ENCODE measurements around the gene DLL1. TPM values are rescaled to one million over a fixed set of nuclear protein-coding genes. Genes with fewer than 3 reads are reported as not detected.

The DLL1 gene
- total RNA-seq, 1 donor from 2014 or later = 13.6 TPM

- H3K36me3 ChIP-seq (ENCODE audit: control insufficient read depth in 3 of 3, insufficient read depth in 3 of 3, low read length in 3 of 3) = no peaks in the 10 kb centered on the region
- H3K27ac ChIP-seq (ENCODE audit: low read depth, low read length) = no peak overlapping the region
- no peak overlapping the region for H3K9ac ChIP-seq (ENCODE audit: low read depth in 1 of 3, low read length in 3 of 3)
- peaks cover 8 to 13% (median 10%) of the 10 kb centered on the region in 3 donors for H3K4me1 ChIP-seq (ENCODE audit: control insufficient read depth in 3 of 3, insufficient read depth in 3 of 3, low read length in 3 of 3)
- peaks cover 25 to 43% (median 33%) of the 10 kb centered on the region in 3 donors for H3K27me3 ChIP-seq (ENCODE audit: control insufficient read depth in 3 of 3, insufficient read depth in 3 of 3, low read length in 3 of 3)
- no peaks in the 10 kb centered on the region for H3K9me3 ChIP-seq (ENCODE audit: control insufficient read depth in 3 of 3, low read length in 3 of 3)
- no peak overlapping the region for H3K4me3 ChIP-seq (ENCODE audit: low read length in 3 of 3)
These were observed 45.3 kb downstream of the DLL1 start for GRCh38 chr6:170245475-170245992.

- Histone ChIP-seq H3K9me3 (ENCODE audit: control insufficient read depth in 3 of 3, low read length in 3 of 3) (no peaks in the 10 kb centered on the region), H3K9ac (ENCODE audit: low read depth in 1 of 3, low read length in 3 of 3) (no peak overlapping the region), H3K27ac (ENCODE audit: low read depth, low read length) (no peak overlapping the region), H3K4me1 (ENCODE audit: control insufficient read depth in 3 of 3, insufficient read depth in 3 of 3, low read length in 3 of 3) (peaks cover 8 to 13% (median 10%) of the 10 kb centered on the region in 3 donors), H3K4me3 (ENCODE audit: low read length in 3 of 3) (no peak overlapping the region), H3K27me3 (ENCODE audit: control insufficient read depth in 3 of 3, insufficient read depth in 3 of 3, low read length in 3 of 3) (peaks cover 25 to 43% (median 33%) of the 10 kb centered on the region in 3 donors), H3K36me3 (ENCODE audit: control insufficient read depth in 3 of 3, insufficient read depth in 3 of 3, low read length in 3 of 3) (no peaks in the 10 kb centered on the region)
These were observed 46.0 kb downstream of the DLL1 start for GRCh38 chr6:170244721-170245474.

- Histone ChIP-seq H3K9ac (ENCODE audit: low read depth in 1 of 3, low read length in 3 of 3) (no peak overlapping the region), H3K27ac (ENCODE audit: low read depth, low read length) (no peak overlapping the region)
These were observed 47.0 kb downstream of the DLL1 start for GRCh38 chr6:170243791-170244291.

GRCh38 chr6:170243386-170243785 is 47.5 kb downstream of the DLL1 start:
- Histone ChIP-seq H3K9me3 (ENCODE audit: control insufficient read depth in 3 of 3, low read length in 3 of 3) (no peaks in the 10 kb centered on the region), H3K4me1 (ENCODE audit: control insufficient read depth in 3 of 3, insufficient read depth in 3 of 3, low read length in 3 of 3) (peaks cover 5 to 7% (median 5%) of the 10 kb centered on the region in 3 donors), H3K27ac (ENCODE audit: low read depth, low read length) (no peak overlapping the region), H3K4me3 (ENCODE audit: low read length in 3 of 3) (no peak overlapping the region), H3K9ac (ENCODE audit: low read depth in 1 of 3, low read length in 3 of 3) (no peak overlapping the region), H3K27me3 (ENCODE audit: control insufficient read depth in 3 of 3, insufficient read depth in 3 of 3, low read length in 3 of 3) (peaks cover 12 to 30% (median 25%) of the 10 kb centered on the region in 3 donors), H3K36me3 (ENCODE audit: control insufficient read depth in 3 of 3, insufficient read depth in 3 of 3, low read length in 3 of 3) (no peaks in the 10 kb centered on the region)

More at GRCh38 chr6:170243791-170244291, 47.0 kb downstream of the DLL1 start:
- Histone ChIP-seq H3K9me3 (ENCODE audit: control insufficient read depth in 3 of 3, low read length in 3 of 3) (no peaks in the 10 kb centered on the region), H3K4me1 (ENCODE audit: control insufficient read depth in 3 of 3, insufficient read depth in 3 of 3, low read length in 3 of 3) (peaks cover 8 to 10% (median 9%) of the 10 kb centered on the region in 3 donors), H3K27me3 (ENCODE audit: control insufficient read depth in 3 of 3, insufficient read depth in 3 of 3, low read length in 3 of 3) (peaks cover 17 to 33% (median 24%) of the 10 kb centered on the region in 3 donors), H3K36me3 (ENCODE audit: control insufficient read depth in 3 of 3, insufficient read depth in 3 of 3, low read length in 3 of 3) (no peaks in the 10 kb centered on the region), H3K4me3 (ENCODE audit: low read length in 3 of 3) (no peak overlapping the region)

- H3K4me3 ChIP-seq (ENCODE audit: low read length in 3 of 3) = no peak overlapping the region
- no peaks in the 10 kb centered on the region for H3K4me1 ChIP-seq (ENCODE audit: control insufficient read depth in 3 of 3, insufficient read depth in 3 of 3, low read length in 3 of 3)
- no peaks in the 10 kb centered on the region for H3K36me3 ChIP-seq (ENCODE audit: control insufficient read depth in 3 of 3, insufficient read depth in 3 of 3, low read length in 3 of 3)
- H3K27me3 ChIP-seq (ENCODE audit: control insufficient read depth in 3 of 3, insufficient read depth in 3 of 3, low read length in 3 of 3) = peaks cover 0 to 12% (median 8%) of the 10 kb centered on the region in 3 donors
- no peaks in the 10 kb centered on the region for H3K9me3 ChIP-seq (ENCODE audit: control insufficient read depth in 3 of 3, low read length in 3 of 3)
- H3K9ac ChIP-seq (ENCODE audit: low read depth in 1 of 3, low read length in 3 of 3) = no peak overlapping the region
- H3K27ac ChIP-seq (ENCODE audit: low read depth, low read length) = no peak overlapping the region
These were observed 51.9 kb downstream of the DLL1 start for GRCh38 chr6:170238741-170239565.

GRCh38 chr6:170237999-170238740 is 52.7 kb downstream of the DLL1 start:
- H3K27ac ChIP-seq (ENCODE audit: low read depth, low read length) = no peak overlapping the region
- no peaks in the 10 kb centered on the region for H3K4me1 ChIP-seq (ENCODE audit: control insufficient read depth in 3 of 3, insufficient read depth in 3 of 3, low read length in 3 of 3)
- H3K4me3 ChIP-seq (ENCODE audit: low read length in 3 of 3) = no peak overlapping the region
- no peaks in the 10 kb centered on the region for H3K36me3 ChIP-seq (ENCODE audit: control insufficient read depth in 3 of 3, insufficient read depth in 3 of 3, low read length in 3 of 3)
- H3K9ac ChIP-seq (ENCODE audit: low read depth in 1 of 3, low read length in 3 of 3) = no peak overlapping the region
- peaks cover 0 to 8% (median 7%) of the 10 kb centered on the region in 3 donors for H3K27me3 ChIP-seq (ENCODE audit: control insufficient read depth in 3 of 3, insufficient read depth in 3 of 3, low read length in 3 of 3)
- H3K9me3 ChIP-seq (ENCODE audit: control insufficient read depth in 3 of 3, low read length in 3 of 3) = no peaks in the 10 kb centered on the region

GRCh38 chr6:170236131-170236836 is 54.6 kb downstream of the DLL1 start:
- Histone ChIP-seq H3K36me3 (ENCODE audit: control insufficient read depth in 3 of 3, insufficient read depth in 3 of 3, low read length in 3 of 3) (no peaks in the 10 kb centered on the region), H3K4me1 (ENCODE audit: control insufficient read depth in 3 of 3, insufficient read depth in 3 of 3, low read length in 3 of 3) (peaks cover 0 to 1% (median under 1%) of the 10 kb centered on the region in 3 donors), H3K27me3 (ENCODE audit: control insufficient read depth in 3 of 3, insufficient read depth in 3 of 3, low read length in 3 of 3) (peaks cover 0 to 8% (median 6%) of the 10 kb centered on the region in 3 donors)

GRCh38 chr6:170235391-170236125 is 55.3 kb downstream of the DLL1 start:
- Histone ChIP-seq H3K27ac (ENCODE audit: low read depth, low read length) (no peak overlapping the region), H3K27me3 (ENCODE audit: control insufficient read depth in 3 of 3, insufficient read depth in 3 of 3, low read length in 3 of 3) (peaks cover 0 to 8% (median 6%) of the 10 kb centered on the region in 3 donors), H3K36me3 (ENCODE audit: control insufficient read depth in 3 of 3, insufficient read depth in 3 of 3, low read length in 3 of 3) (no peaks in the 10 kb centered on the region), H3K9ac (ENCODE audit: low read depth in 1 of 3, low read length in 3 of 3) (no peak overlapping the region), H3K9me3 (ENCODE audit: control insufficient read depth in 3 of 3, low read length in 3 of 3) (no peaks in the 10 kb centered on the region), H3K4me1 (ENCODE audit: control insufficient read depth in 3 of 3, insufficient read depth in 3 of 3, low read length in 3 of 3) (peaks cover 7 to 8% (median 7%) of the 10 kb centered on the region in 3 donors), H3K4me3 (ENCODE audit: low read length in 3 of 3) (no peak overlapping the region)

More at GRCh38 chr6:170236131-170236836, 54.6 kb downstream of the DLL1 start:
- H3K9ac ChIP-seq (ENCODE audit: low read depth in 1 of 3, low read length in 3 of 3) = no peak overlapping the region
- H3K9me3 ChIP-seq (ENCODE audit: control insufficient read depth in 3 of 3, low read length in 3 of 3) = no peaks in the 10 kb centered on the region
- no peak overlapping the region for H3K27ac ChIP-seq (ENCODE audit: low read depth, low read length)
- no peak overlapping the region for H3K4me3 ChIP-seq (ENCODE audit: low read length in 3 of 3)

Data from skeletal muscle tissue (tissue), 4 donors.